Suprapubic skin (tissue), 4 donors: Measurements from ENCODE around the gene CLTCL1. TPM values are rescaled to one million over a fixed set of nuclear protein-coding genes. Genes with fewer than 3 reads are reported as not detected.

Experiments used
- DNase-seq, 2 donors: peaks; one replicate each; pipeline ENCODE4 v3.0.0-alpha.2; 2019; ENCODE audit warnings: low spot score in 2 of 2
- H3K27ac ChIP-seq: fragments of 200-600 bp; sonication (generic); one replicate; pipeline ENCODE4 v1.5.1; 2019
- H3K27me3 ChIP-seq: fragments of 200-600 bp; sonication (generic); one replicate; pipeline ENCODE4 v1.5.1; 2019
- H3K36me3 ChIP-seq: fragments of 200-600 bp; sonication (generic); one replicate; pipeline ENCODE4 v1.5.1; 2019
- H3K4me1 ChIP-seq: fragments of 200-600 bp; sonication (generic); one replicate; pipeline ENCODE4 v1.5.1; 2019
- H3K4me3 ChIP-seq: fragments of 200-600 bp; sonication (generic); one replicate; pipeline ENCODE4 v1.5.1; 2019; ENCODE audit warnings: mild to moderate bottlenecking
- H3K9me3 ChIP-seq: fragments of 200-600 bp; sonication (generic); one replicate; pipeline ENCODE4 v1.5.1; 2019
- EP300 ChIP-seq: sonication (generic); formaldehyde crosslinking; IDR thresholded peaks from one replicate; pipeline ENCODE4 v1.6.1; 2017; ENCODE audit warnings: antibody characterized with exemption
- POLR2A ChIP-seq, 2 donors: fragments of 450-650 bp; IDR thresholded peaks; one replicate each; pipeline ENCODE4 v1.6.1; 2017; ENCODE audit warnings: antibody characterized with exemption in 2 of 2, mild to moderate bottlenecking in 2 of 2, moderate library complexity in 2 of 2
- POLR2AphosphoS5 ChIP-seq, 3 donors: sonication (generic); formaldehyde crosslinking; IDR thresholded peaks; one replicate each; pipeline ENCODE4 v1.6.1; 2017; ENCODE audit warnings: antibody characterized with exemption in 3 of 3
- WGBS: methylation state at CpG from one replicate; pipeline ENCODE4 v1.1.5; 2018; 5-methylcytosine and 5-hydroxymethylcytosine counted together
- total RNA-seq, 4 donors: library from RNA; depleted of rRNA; stranded (reverse); fragments of >200 nt; gene quantifications; one replicate each; pipeline ENCODE4 v1.1.0, GENCODE V29; 2016
- TF ChIP-seq, protein P1 (sequence below), 2 donors: fragments of 200-600 bp in 1 of 2; fragments of 450-650 bp in 1 of 2; sonication (generic) in 1 of 2; IDR thresholded peaks; one replicate each; pipeline ENCODE4 v1.5.1; 2016 to 2019; ENCODE audit warnings: antibody characterized with exemption in 2 of 2, mild to moderate bottlenecking in 1 of 2, moderate library complexity in 1 of 2

Gene CLTCL1
- total RNA-seq, 4 donors from 2014 or later, result 5.6 to 12.5 (median 9.4) TPM

DNA sequence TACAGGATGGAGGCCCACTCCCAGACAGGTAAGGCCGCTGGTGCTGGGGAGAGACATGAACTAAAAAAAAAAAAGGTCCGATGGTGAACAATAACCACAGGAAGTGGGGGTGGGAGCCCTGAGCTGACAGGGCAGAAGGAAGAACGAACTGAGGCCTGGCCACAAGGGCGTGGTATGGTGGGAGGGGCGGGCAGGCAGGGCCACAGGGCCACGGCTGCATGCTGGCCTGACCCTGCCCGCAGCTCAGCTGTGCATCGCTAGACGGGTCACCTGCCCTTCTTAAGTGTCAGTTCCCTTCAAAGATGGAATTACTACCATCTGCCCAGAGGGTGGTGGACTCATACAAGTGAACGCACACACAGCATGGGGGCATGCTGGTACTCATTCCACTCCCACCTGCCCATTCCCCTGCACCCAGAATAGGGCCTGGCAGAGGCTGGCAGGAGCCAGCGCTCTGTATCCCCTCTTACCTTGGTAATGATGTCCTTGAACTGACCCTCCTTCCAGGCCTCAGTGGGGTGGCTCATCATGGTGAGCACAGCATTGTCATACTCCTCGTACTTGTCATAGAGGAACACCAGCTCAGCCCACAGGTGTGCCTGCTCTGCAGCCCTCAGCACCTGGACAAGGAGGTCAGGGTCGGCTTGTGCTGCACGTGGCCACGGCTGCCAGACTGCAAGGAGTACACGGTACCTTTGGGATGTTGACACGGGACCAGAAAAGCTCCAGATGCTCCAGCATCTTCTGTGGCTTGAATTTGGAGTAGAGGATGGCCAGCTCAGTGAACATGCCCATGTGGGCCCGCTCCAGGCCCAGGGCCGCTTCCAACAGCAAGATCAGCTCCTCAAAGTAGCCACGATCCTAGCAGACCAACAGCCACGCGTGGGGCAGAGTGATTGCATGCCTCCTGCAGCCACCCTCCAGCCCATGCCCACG, 95.5 kb downstream of the CLTCL1 start:
- H3K27me3 ChIP-seq, result no peaks in the 10 kb centered on the region
- no peaks in the 10 kb centered on the region for H3K4me1 ChIP-seq
- no peak overlapping the region for H3K27ac ChIP-seq
- H3K9me3 ChIP-seq, result no peaks in the 10 kb centered on the region
- WGBS, result 87% methylated on average over 16 of the region's 23 CpGs
- TF ChIP-seq, protein P1, sequence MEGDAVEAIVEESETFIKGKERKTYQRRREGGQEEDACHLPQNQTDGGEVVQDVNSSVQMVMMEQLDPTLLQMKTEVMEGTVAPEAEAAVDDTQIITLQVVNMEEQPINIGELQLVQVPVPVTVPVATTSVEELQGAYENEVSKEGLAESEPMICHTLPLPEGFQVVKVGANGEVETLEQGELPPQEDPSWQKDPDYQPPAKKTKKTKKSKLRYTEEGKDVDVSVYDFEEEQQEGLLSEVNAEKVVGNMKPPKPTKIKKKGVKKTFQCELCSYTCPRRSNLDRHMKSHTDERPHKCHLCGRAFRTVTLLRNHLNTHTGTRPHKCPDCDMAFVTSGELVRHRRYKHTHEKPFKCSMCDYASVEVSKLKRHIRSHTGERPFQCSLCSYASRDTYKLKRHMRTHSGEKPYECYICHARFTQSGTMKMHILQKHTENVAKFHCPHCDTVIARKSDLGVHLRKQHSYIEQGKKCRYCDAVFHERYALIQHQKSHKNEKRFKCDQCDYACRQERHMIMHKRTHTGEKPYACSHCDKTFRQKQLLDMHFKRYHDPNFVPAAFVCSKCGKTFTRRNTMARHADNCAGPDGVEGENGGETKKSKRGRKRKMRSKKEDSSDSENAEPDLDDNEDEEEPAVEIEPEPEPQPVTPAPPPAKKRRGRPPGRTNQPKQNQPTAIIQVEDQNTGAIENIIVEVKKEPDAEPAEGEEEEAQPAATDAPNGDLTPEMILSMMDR (IDR thresholded peaks at IDR 0.05), result no peak
- TF ChIP-seq POLR2AphosphoS5 (IDR thresholded peaks at IDR 0.05), result no peak
- no peak for TF ChIP-seq EP300
- TF ChIP-seq POLR2A (IDR thresholded peaks at IDR 0.05), result no peak
- no peak overlapping the region for H3K4me3 ChIP-seq
- no peak for DNase-seq
- H3K36me3 ChIP-seq, result peaks cover 8% of the 10 kb centered on the region

DNA sequence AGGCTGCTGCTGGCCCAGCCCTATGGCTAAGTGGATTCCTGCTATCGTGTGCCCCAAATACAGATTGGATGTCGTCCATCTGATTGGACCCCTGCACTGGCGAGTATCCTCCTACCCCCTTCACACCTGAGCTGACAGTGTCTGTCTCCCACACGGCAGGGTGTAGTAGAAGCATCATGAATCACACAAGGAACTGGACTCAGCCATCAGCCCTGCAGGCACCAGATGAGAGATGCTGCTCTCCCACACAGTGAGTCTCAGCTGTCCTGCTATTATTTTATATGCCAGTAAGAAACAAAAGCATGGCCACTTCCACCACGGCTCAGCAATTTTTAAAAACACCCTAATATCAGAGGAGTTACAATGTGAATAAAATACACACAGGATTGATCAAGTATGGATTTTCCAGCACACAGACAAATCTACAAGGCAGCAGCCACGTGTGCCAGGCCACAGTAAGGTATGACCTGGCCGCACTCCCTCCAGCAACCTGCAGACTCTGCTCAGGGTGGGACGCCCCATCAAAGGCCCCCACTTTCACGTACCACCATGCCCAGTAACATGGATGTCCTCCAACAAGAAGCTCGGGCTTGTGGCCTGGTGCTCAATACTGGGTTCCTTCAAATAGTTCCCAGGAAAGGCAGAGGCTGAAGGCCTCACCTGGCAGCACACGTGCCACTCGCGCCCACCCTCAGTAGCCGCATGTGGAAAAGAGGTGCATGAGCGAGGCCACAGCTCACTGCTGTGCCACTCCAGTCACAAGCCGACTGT, 96.6 kb downstream of the CLTCL1 start:
- Histone ChIP-seq H3K4me1 (no peaks in the 10 kb centered on the region), H3K36me3 (peaks cover 8% of the 10 kb centered on the region), H3K27ac (no peak overlapping the region), H3K9me3 (no peaks in the 10 kb centered on the region), H3K27me3 (no peaks in the 10 kb centered on the region), H3K4me3 (no peak overlapping the region)
- 89% methylated on average over 12 of the region's 16 CpGs for WGBS
- DNase-seq, result no peak
- TF ChIP-seq, protein P1 (IDR thresholded peaks at IDR 0.05), result no peak
- TF ChIP-seq EP300 (no peak), POLR2AphosphoS5 (IDR thresholded peaks at IDR 0.05) (no peak), POLR2A (IDR thresholded peaks at IDR 0.05) (no peak)

DNA sequence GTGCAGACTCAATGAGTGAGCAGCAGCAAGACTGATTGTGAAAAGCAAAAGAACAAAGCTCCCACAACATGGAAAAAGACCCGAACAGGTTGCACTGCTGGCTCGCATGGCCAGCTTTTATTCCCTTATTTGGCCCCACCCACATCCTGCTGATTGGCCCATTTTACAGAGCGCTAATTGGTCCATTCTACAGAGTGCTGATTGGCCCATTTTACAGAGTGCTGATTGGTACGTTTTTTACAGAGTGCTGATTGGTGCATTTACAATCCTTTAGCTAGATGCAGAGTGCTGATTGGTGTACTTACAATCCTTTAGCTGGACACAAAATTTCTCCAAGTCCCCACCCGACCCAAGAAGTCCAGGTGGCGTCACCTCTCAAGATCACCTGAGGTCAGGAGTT, 97.6 kb downstream of the CLTCL1 start:
- TF ChIP-seq EP300 (no peak), POLR2AphosphoS5 (IDR thresholded peaks at IDR 0.05) (no peak), POLR2A (IDR thresholded peaks at IDR 0.05) (no peak)
- TF ChIP-seq, protein P1 (IDR thresholded peaks at IDR 0.05), result no peak
- no peak for DNase-seq
- WGBS, result 96% methylated on average over 6 of the region's 6 CpGs
- no peaks in the 10 kb centered on the region for H3K4me1 ChIP-seq
- no peak overlapping the region for H3K4me3 ChIP-seq
- H3K27ac ChIP-seq, result no peak overlapping the region
- H3K27me3 ChIP-seq, result no peaks in the 10 kb centered on the region
- peaks cover 8% of the 10 kb centered on the region for H3K36me3 ChIP-seq
- no peaks in the 10 kb centered on the region for H3K9me3 ChIP-seq

DNA sequence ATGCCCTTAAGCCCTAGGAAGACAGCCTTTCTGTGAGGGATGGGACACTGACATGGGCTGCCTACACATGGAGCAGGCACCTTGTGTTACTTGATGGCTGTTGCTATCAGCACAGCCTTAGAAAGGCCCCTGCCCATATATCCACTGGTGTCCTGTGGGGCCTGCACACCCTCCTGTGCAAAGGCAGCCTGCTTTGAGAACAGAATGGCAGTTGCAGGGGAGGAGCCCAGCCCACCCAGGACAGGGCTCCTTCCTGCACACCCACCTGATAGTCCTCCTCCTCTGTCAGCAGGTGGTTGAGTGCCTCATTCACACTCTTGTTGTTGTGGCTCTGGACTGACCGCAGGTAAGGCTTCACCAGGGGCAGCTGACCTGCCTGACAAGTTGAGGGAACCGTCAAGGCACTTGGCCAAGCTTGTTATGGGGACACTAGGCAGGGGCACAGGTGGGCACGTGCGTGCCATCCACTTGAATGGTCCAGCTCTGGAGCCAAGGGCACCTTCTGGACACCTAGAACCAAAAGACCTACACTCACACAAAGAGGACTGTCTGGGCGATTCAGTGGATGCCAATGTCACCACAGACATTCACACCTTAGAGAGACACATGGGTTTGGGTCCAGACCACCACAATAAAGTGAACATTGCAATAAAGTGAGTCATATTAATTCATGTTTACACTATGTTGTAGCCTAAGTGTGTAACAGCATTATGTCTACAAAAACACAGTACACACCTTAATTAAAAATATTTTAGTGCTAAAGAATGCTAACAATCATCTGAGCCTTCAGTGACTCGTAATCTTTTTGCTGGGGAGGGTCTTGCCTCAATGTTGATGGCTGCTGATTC, 103.6 kb downstream of the CLTCL1 start:
- WGBS, result 91% methylated on average over 5 of the region's 6 CpGs
- Histone ChIP-seq H3K4me3 (no peak overlapping the region), H3K27ac (no peak overlapping the region), H3K36me3 (no peaks in the 10 kb centered on the region), H3K27me3 (no peaks in the 10 kb centered on the region), H3K9me3 (no peaks in the 10 kb centered on the region), H3K4me1 (peaks cover 3% of the 10 kb centered on the region)
- TF ChIP-seq POLR2A (IDR thresholded peaks at IDR 0.05) (no peak), POLR2AphosphoS5 (IDR thresholded peaks at IDR 0.05) (no peak)
- TF ChIP-seq, protein P1 (IDR thresholded peaks at IDR 0.05), result no peak
- DNase-seq, result no peak
